Parathyroid adenoma (tissue), 2 donors: Measurements from ENCODE around the gene EXOC4.

Experiments
- H2AFZ ChIP-seq: fragments of 300-600 bp; sonication (generic); one replicate; pipeline ENCODE4 v1.7.0; 2017; ENCODE audit warnings: antibody characterized with exemption, mild to moderate bottlenecking
- H3K27ac ChIP-seq: fragments of 300-600 bp; sonication (generic); one replicate; pipeline ENCODE4 v1.7.0; 2017
- H3K27me3 ChIP-seq: fragments of 300-600 bp; sonication (generic); one replicate; pipeline ENCODE4 v1.7.0; 2017; ENCODE audit warnings: low read length; ENCODE audit not compliant: control insufficient read depth, insufficient read depth
- H3K36me3 ChIP-seq: fragments of 300-600 bp; sonication (generic); one replicate; pipeline ENCODE4 v1.7.0; 2017; ENCODE audit warnings: low read length; ENCODE audit not compliant: control insufficient read depth, insufficient read depth
- H3K4me1 ChIP-seq: fragments of 300-600 bp; sonication (generic); one replicate; pipeline ENCODE4 v1.7.0; 2017; ENCODE audit warnings: control low read depth
- H3K4me2 ChIP-seq: fragments of 300-600 bp; sonication (generic); one replicate; pipeline ENCODE4 v1.7.0; 2017; ENCODE audit warnings: low read length
- H3K4me3 ChIP-seq: fragments of 300-600 bp; sonication (generic); one replicate; pipeline ENCODE4 v1.7.0; 2017; ENCODE audit warnings: low read depth, low read length
- H3K79me2 ChIP-seq: fragments of 300-600 bp; sonication (generic); one replicate; pipeline ENCODE4 v1.7.0; 2017; ENCODE audit warnings: control low read depth
- H3K9ac ChIP-seq: fragments of 300-600 bp; sonication (generic); one replicate; pipeline ENCODE4 v1.7.0; 2017; ENCODE audit warnings: mild to moderate bottlenecking
- H3K9me3 ChIP-seq: fragments of 300-600 bp; sonication (generic); one replicate; pipeline ENCODE4 v1.7.0; 2017; ENCODE audit warnings: low read length; ENCODE audit not compliant: control insufficient read depth
- TF ChIP-seq, protein P1 (sequence below): fragments of 300-600 bp; sonication (generic); IDR thresholded peaks from one replicate; pipeline ENCODE4 v1.7.0; 2017; ENCODE audit warnings: antibody characterized with exemption, mild to moderate bottlenecking
- donor health status: primary hyperparathyroidism.

EXOC4 gene

DNA sequence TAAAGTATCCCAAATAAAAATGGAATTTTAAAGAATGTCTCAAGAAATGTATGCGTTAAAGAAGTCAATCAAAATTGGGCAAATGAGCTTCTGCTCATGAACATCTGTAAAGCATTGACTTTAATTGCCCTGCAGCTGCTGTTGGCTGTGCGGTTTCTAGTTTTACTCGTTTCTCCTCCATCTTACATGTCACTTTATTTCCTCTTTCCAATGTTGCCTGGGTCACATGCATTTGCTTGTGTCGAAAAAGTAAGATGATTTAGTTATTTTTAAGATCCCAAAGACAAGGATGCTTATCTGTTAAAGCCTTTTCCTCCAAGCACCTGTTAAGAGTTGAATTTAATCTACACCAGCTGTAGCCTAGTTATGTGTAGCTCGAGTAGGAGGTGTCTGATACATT lies 310.4 kb downstream of the EXOC4 start:
- H3K27me3 ChIP-seq, result no peaks in the 10 kb centered on the region
- H2AFZ ChIP-seq, result no peak overlapping the region
- H3K4me1 ChIP-seq, result no peaks in the 10 kb centered on the region
- no peak overlapping the region for H3K27ac ChIP-seq
- H3K9me3 ChIP-seq, result no peaks in the 10 kb centered on the region
- H3K9ac ChIP-seq, result no peak overlapping the region
- H3K4me3 ChIP-seq, result no peak overlapping the region
- no peak overlapping the region for H3K4me2 ChIP-seq
- no peaks in the 10 kb centered on the region for H3K36me3 ChIP-seq
- TF ChIP-seq, protein P1, sequence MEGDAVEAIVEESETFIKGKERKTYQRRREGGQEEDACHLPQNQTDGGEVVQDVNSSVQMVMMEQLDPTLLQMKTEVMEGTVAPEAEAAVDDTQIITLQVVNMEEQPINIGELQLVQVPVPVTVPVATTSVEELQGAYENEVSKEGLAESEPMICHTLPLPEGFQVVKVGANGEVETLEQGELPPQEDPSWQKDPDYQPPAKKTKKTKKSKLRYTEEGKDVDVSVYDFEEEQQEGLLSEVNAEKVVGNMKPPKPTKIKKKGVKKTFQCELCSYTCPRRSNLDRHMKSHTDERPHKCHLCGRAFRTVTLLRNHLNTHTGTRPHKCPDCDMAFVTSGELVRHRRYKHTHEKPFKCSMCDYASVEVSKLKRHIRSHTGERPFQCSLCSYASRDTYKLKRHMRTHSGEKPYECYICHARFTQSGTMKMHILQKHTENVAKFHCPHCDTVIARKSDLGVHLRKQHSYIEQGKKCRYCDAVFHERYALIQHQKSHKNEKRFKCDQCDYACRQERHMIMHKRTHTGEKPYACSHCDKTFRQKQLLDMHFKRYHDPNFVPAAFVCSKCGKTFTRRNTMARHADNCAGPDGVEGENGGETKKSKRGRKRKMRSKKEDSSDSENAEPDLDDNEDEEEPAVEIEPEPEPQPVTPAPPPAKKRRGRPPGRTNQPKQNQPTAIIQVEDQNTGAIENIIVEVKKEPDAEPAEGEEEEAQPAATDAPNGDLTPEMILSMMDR, result no peak
- H3K79me2 ChIP-seq, result no peaks in the 10 kb centered on the region

DNA sequence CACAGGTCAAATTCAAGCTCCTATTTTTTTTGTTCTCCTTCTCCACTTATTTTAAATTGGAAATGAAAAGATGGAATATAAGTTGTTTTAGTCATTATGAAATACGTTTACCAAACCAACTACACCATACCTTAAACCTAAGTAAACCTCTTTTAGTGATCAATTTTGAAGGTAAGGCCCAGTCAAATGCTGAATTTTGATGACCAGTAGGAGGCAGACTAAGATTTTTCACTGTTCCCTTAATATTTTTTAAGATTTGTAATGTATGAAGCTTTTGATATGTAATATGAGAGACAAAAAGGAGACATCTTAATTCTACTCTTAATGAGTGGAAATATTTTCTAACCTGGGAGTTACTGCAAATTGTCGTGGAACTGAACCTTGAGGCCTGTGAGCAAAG lies 311.6 kb downstream of the EXOC4 start:
- Histone ChIP-seq H3K4me1 (no peaks in the 10 kb centered on the region), H2AFZ (no peak overlapping the region), H3K27me3 (no peaks in the 10 kb centered on the region), H3K36me3 (no peaks in the 10 kb centered on the region), H3K4me2 (no peak overlapping the region), H3K9ac (no peak overlapping the region), H3K27ac (no peak overlapping the region), H3K9me3 (no peaks in the 10 kb centered on the region), H3K79me2 (no peaks in the 10 kb centered on the region), H3K4me3 (no peak overlapping the region)
- TF ChIP-seq, protein P1, result no peak

DNA sequence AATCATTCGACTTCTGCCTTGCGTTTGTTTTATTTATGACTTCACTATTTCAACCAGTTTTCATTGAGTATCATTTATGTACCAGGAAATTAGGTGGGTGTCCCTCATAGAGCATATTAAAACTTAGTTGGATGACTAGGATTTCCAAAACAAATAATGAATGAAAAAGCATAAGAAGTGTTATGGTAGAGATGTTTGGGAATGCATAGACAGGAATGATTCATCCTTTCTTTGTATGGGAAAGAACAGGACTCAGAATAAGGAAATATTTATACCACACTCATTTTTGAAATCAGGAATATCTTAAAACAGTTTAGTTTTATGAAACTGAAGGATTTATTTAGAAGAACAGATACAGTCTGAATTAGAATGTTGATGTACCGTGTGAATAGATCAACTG lies 315.7 kb downstream of the EXOC4 start:
- H3K27me3 ChIP-seq, result no peaks in the 10 kb centered on the region
- H3K79me2 ChIP-seq, result no peaks in the 10 kb centered on the region
- no peak overlapping the region for H3K9ac ChIP-seq
- H3K36me3 ChIP-seq, result no peaks in the 10 kb centered on the region
- H3K4me1 ChIP-seq, result no peaks in the 10 kb centered on the region
- no peak overlapping the region for H2AFZ ChIP-seq
- H3K27ac ChIP-seq, result no peak overlapping the region
- H3K4me2 ChIP-seq, result no peak overlapping the region
- H3K4me3 ChIP-seq, result no peak overlapping the region
- H3K9me3 ChIP-seq, result no peaks in the 10 kb centered on the region
- TF ChIP-seq, protein P1, result no peak

DNA sequence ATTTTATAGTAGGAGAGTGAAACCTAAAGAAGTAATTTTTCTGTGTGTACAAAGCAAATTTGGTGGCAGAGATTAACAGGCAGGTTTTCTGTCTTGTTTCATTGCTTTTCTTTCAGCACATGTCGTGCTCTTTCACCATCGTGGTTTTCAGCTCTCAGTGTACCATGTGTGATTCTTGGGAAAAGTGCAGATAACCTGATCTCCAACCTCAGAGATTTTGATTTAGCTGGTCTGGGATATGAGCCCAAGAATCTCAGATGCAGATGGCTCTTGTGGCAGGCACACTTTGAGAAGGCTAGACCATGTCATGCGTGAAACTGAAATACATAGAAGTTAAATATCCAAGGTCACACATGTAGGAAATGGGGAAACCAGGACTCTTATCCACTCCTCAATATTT lies 317.4 kb downstream of the EXOC4 start:
- no peaks in the 10 kb centered on the region for H3K9me3 ChIP-seq
- H3K9ac ChIP-seq, result no peak overlapping the region
- H3K36me3 ChIP-seq, result no peaks in the 10 kb centered on the region
- no peak overlapping the region for H3K27ac ChIP-seq
- H3K27me3 ChIP-seq, result no peaks in the 10 kb centered on the region
- no peak overlapping the region for H2AFZ ChIP-seq
- H3K4me2 ChIP-seq, result no peak overlapping the region
- TF ChIP-seq, protein P1, result no peak
- no peaks in the 10 kb centered on the region for H3K4me1 ChIP-seq
- no peak overlapping the region for H3K4me3 ChIP-seq
- H3K79me2 ChIP-seq, result no peaks in the 10 kb centered on the region

DNA sequence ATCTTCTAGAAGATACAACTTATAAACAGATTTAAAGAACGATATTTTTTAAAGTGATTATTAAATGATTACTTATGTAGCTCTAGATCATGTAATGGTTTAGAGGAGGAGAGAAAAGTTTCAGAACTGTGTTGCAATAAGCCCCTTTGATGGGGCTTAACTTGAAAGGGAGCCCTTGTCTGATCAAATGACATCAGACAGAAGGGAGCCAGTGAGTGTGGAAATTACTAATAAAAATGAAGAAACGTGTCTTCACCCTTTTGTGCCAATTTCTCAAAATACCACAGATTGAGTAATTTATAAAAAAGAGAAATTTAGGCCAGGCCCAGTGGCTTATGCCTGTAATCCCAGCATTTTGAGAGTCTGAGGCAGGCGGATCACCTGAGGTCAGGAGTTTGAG lies 318.2 kb downstream of the EXOC4 start:
- TF ChIP-seq, protein P1, result no peak
- Histone ChIP-seq H3K4me3 (no peak overlapping the region), H2AFZ (no peak overlapping the region)

More for the DNA sequence above, 318.2 kb downstream of the EXOC4 start:
- no peak overlapping the region for H3K9ac ChIP-seq
- no peaks in the 10 kb centered on the region for H3K9me3 ChIP-seq
- no peaks in the 10 kb centered on the region for H3K4me1 ChIP-seq
- no peak overlapping the region for H3K27ac ChIP-seq
- no peaks in the 10 kb centered on the region for H3K27me3 ChIP-seq
- H3K79me2 ChIP-seq, result no peaks in the 10 kb centered on the region
- no peak overlapping the region for H3K4me2 ChIP-seq
- no peaks in the 10 kb centered on the region for H3K36me3 ChIP-seq
